ENCODE results near the gene CAMK2B. TPM values are rescaled to one million over a fixed set of nuclear protein-coding genes. Genes with fewer than 3 reads are reported as not detected.

The CAMK2B gene
- polyA plus RNA-seq, 1 donor (not counting 4 experiments of a cell fraction or from before 2014, with no cell fraction given), result 0.25 TPM

DNA sequence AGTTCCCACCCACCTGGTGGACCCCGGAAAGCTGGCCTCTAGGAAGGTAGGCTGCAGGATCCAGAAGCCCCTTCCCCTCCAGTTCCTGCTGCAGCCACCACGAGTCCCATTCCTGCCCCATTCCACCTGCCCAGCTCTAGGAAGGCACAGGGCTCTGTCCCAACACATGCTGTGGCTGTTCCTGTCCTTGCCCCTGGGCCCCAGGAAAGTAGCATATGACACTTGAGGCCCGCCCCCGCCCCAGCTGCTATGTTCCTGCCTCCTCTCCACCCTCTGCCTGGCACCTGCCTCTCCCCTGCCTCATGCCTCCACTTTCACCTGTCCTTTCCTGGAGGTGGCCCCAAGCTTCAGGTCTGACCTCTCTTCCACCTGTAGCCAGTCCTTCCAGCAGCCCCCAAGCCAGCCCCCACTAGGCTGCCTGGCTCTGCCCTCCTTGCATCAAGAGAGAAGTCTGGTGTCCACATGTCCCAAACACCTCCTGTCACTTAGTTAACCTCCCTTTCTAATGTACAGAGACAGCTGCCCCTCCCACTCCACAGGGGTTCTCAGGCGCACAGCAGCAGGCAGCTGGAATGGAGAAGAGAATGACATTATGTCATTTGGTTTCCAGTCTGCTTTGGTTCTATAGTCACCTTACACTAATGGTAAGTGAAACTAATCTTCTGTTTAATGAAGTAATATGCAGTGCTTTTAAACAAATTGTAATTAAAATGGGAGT is 101.9 kb downstream of the CAMK2B start:
- Histone ChIP-seq H3K36me3 (ENCODE audit: control insufficient read depth in 2 of 2, extremely low read depth in 1 of 2, insufficient read depth in 2 of 2, low read length in 2 of 2) (no peaks in the 10 kb centered on the region), H3K27me3 (ENCODE audit: control insufficient read depth, extremely low read depth, insufficient read depth, low read length) (no peaks in the 10 kb centered on the region)
- dilution Hi-C loops (cut with MboI; ENCODE audit: extremely low pct_ligation_motif_present, low sequenced_read_pairs), result no loop called here

GRCh38 chr7:44222776-44223261 is 102.6 kb downstream of the CAMK2B start:
- H3K9me1 ChIP-seq (ENCODE audit: control insufficient read depth, extremely low read depth, insufficient read depth, low read length), result no peaks in the 10 kb centered on the region
- H3K36me3 ChIP-seq (ENCODE audit: control insufficient read depth in 2 of 2, extremely low read depth in 1 of 2, insufficient read depth in 2 of 2, low read length in 2 of 2), result no peaks in the 10 kb centered on the region
- TF ChIP-seq CTCF (optimal IDR thresholded peaks at IDR 0.05 in 1 of 3, IDR thresholded peaks at IDR 0.05 in 1 of 3, conservative IDR thresholded peaks at IDR 0.05 in 1 of 3; ENCODE audit: extremely low read depth in 1 of 3, insufficient read depth in 2 of 3, low read length in 3 of 3), result no peak
- H3K4me3 ChIP-seq (ENCODE audit: control insufficient read depth in 2 of 3, extremely low read depth in 1 of 3, insufficient read depth in 2 of 3, low read depth in 1 of 3, low read length in 3 of 3), result no peak overlapping the region
- DNase-seq (ENCODE audit: low read depth, low spot score), result no peak
- dilution Hi-C loops (cut with MboI; ENCODE audit: extremely low pct_ligation_motif_present, low sequenced_read_pairs), result no loop called here
- H3K27ac ChIP-seq (ENCODE audit: control insufficient read depth, insufficient read depth, low read length), result no peak overlapping the region
- no peaks in the 10 kb centered on the region for H3K79me2 ChIP-seq (ENCODE audit: control insufficient read depth, insufficient read depth, low read length)
- H3K9me3 ChIP-seq (ENCODE audit: control insufficient read depth, low read depth, low read length), result no peaks in the 10 kb centered on the region
- no peaks in the 10 kb centered on the region for H4K20me1 ChIP-seq (ENCODE audit: control insufficient read depth, extremely low read depth, insufficient read depth, low read length)
- no peak for FAIRE-seq
- peaks cover 10% of the 10 kb centered on the region for H3K4me1 ChIP-seq (ENCODE audit: control insufficient read depth, extremely low read depth, insufficient read depth, low read length)
- H3K27me3 ChIP-seq (ENCODE audit: control insufficient read depth, extremely low read depth, insufficient read depth, low read length), result no peaks in the 10 kb centered on the region
- no peak overlapping the region for H2AFZ ChIP-seq (ENCODE audit: control insufficient read depth, low read length)
- H3K4me2 ChIP-seq (ENCODE audit: control insufficient read depth, extremely low read depth, insufficient read depth, low read depth, low read length), result no peak overlapping the region
- H3K9ac ChIP-seq (ENCODE audit: control insufficient read depth, extremely low read depth, insufficient read depth, low read length), result no peak overlapping the region

More for the DNA sequence above, 101.9 kb downstream of the CAMK2B start:
- no peak overlapping the region for H3K9ac ChIP-seq (ENCODE audit: control insufficient read depth, extremely low read depth, insufficient read depth, low read length)
- no peak overlapping the region for H3K4me3 ChIP-seq (ENCODE audit: control insufficient read depth in 2 of 3, extremely low read depth in 1 of 3, insufficient read depth in 2 of 3, low read depth in 1 of 3, low read length in 3 of 3)
- no peak overlapping the region for H2AFZ ChIP-seq (ENCODE audit: control insufficient read depth, low read length)
- DNase-seq (ENCODE audit: low read depth, low spot score) (no peak), FAIRE-seq (no peak)
- no peaks in the 10 kb centered on the region for H4K20me1 ChIP-seq (ENCODE audit: control insufficient read depth, extremely low read depth, insufficient read depth, low read length)
- H3K27ac ChIP-seq (ENCODE audit: control insufficient read depth, insufficient read depth, low read length), result no peak overlapping the region
- H3K79me2 ChIP-seq (ENCODE audit: control insufficient read depth, insufficient read depth, low read length), result no peaks in the 10 kb centered on the region
- H3K4me2 ChIP-seq (ENCODE audit: control insufficient read depth, extremely low read depth, insufficient read depth, low read depth, low read length), result no peak overlapping the region
- H3K9me1 ChIP-seq (ENCODE audit: control insufficient read depth, extremely low read depth, insufficient read depth, low read length), result no peaks in the 10 kb centered on the region
- TF ChIP-seq EZH2 (IDR thresholded peaks at IDR 0.05; ENCODE audit: low read length) (no peak), CTCF (optimal IDR thresholded peaks at IDR 0.05 in 1 of 3, IDR thresholded peaks at IDR 0.05 in 1 of 3, conservative IDR thresholded peaks at IDR 0.05 in 1 of 3; ENCODE audit: extremely low read depth in 1 of 3, insufficient read depth in 2 of 3, low read length in 3 of 3) (no peak)
- H3K4me1 ChIP-seq (ENCODE audit: control insufficient read depth, extremely low read depth, insufficient read depth, low read length), result peaks cover 10% of the 10 kb centered on the region
- no peaks in the 10 kb centered on the region for H3K9me3 ChIP-seq (ENCODE audit: control insufficient read depth, low read depth, low read length)
